HCT116 (cell line): ENCODE measurements around the gene CCDC85B.

ENCODE experiments used
- EZH2phosphoT487 ChIP-seq: fragments of 200-600 bp; IDR thresholded peaks from 2 replicates; pipeline ENCODE4 v1.6.1; 2018; ENCODE audit warnings: antibody characterized with exemption, borderline replicate concordance
- FOSL1 ChIP-seq: IDR thresholded peaks from 2 replicates; pipeline ENCODE4 v1.6.1; 2012; ENCODE audit warnings: low read depth
- POLR2A ChIP-seq: IDR thresholded peaks from 2 replicates; pipeline ENCODE4 v1.7.0; 2011; ENCODE audit warnings: borderline replicate concordance; ENCODE audit not compliant: insufficient read depth, insufficient read length; ENCODE audit errors: extremely low read depth
- POLR2AphosphoS5 ChIP-seq: IDR thresholded peaks from 2 replicates; pipeline ENCODE4 v1.6.1; 2011; ENCODE audit warnings: mild to moderate bottlenecking, low read depth, low read length, moderate library complexity
- RAD21 ChIP-seq: IDR thresholded peaks from 2 replicates; pipeline ENCODE4 v1.6.1; 2012; ENCODE audit warnings: low read depth, mild to moderate bottlenecking
- TCF7L2 ChIP-seq: IDR thresholded peaks from 2 replicates; pipeline ENCODE4 v1.7.0; 2011; ENCODE audit warnings: borderline replicate concordance, inconsistent platforms; ENCODE audit not compliant: insufficient read depth, insufficient read length; ENCODE audit errors: extremely low read depth
- YY1 ChIP-seq: IDR thresholded peaks from 2 replicates; pipeline ENCODE4 v1.6.1; 2011; ENCODE audit warnings: low read length, low read depth, moderate library complexity, mild to moderate bottlenecking; ENCODE audit not compliant: insufficient replicate concordance; ENCODE audit errors: extremely low read depth
- ZFX ChIP-seq: fragments of 450-650 bp; IDR thresholded peaks from 2 replicates; pipeline ENCODE4 v1.6.1; 2017
- ZNF274 ChIP-seq: fragments of 200-500 bp; sonication (Bioruptor generic); IDR thresholded peaks from 2 replicates; pipeline ENCODE4 v1.6.1; 2014; ENCODE audit warnings: mild to moderate bottlenecking, low read depth, low read length, inconsistent platforms
- TF ChIP-seq, protein P1 (sequence below), 3 experiments: fragments of 200-600 bp in 1 of 3; sonication (generic) in 1 of 3; IDR thresholded peaks in 2 of 3; conservative IDR thresholded peaks in 1 of 3; 2 replicates each; pipeline ENCODE4 v1.5.1; 2012 to 2017; ENCODE audit warnings: low read depth in 2 of 3, low read length in 2 of 3, antibody characterized with exemption in 1 of 3, borderline replicate concordance in 1 of 3, control low read depth in 1 of 3, mild to moderate bottlenecking in 1 of 3, mixed read lengths in 1 of 3, mixed run types in 1 of 3, moderate library complexity in 1 of 3; ENCODE audit not compliant: insufficient read depth in 1 of 3
- TF ChIP-seq, protein P2 (sequence below): IDR thresholded peaks from 2 replicates; pipeline ENCODE4 v1.6.1; 2012; ENCODE audit warnings: low read depth

DNA sequence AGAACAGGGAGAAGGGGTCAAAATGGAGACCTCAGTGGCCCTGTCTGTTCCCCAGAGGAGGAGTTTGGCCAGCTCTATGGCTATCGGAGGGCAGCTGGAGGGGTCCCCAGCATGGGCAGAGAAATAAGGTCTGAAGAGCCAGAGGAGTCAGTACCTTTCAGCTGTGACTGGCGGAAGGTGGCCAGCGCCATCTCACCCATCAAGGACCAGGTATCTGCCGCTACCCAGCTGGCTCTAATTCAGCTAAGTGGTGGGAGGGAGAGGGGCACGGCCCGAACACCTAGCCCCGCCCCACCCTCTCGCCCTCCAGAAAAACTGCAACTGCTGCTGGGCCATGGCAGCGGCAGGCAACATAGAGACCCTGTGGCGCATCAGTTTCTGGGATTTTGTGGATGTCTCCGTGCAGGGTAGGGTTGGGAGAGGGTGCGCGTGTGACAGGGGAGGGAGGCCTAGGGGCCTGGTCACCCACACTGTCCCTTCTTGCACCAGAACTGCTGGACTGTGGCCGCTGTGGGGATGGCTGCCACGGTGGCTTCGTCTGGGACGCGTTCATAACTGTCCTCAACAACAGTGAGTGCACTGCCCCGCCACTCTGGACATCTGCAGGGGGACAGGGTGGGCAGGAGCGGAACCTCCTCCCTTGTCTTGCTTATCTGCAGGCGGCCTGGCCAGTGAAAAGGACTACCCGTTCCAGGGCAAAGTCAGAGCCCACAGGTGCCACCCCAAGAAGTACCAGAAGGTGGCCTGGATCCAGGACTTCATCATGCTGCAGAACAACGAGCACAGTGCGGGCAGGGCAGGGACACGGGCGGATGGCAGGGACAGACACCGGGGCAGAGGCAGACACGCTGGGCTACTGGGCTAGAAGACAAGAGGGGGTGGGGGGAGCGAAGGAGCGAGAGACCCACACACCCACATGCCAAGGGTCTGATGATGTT, 8.1 kb upstream of the CCDC85B start:
- TF ChIP-seq POLR2AphosphoS5 (no peak), TCF7L2 (no peak), RAD21 (no peak), ZFX (no peak), FOSL1 (no peak), EZH2phosphoT487 (no peak), POLR2A (no peak), ZNF274 (no peak), YY1 (no peak)
- TF ChIP-seq, protein P1, sequence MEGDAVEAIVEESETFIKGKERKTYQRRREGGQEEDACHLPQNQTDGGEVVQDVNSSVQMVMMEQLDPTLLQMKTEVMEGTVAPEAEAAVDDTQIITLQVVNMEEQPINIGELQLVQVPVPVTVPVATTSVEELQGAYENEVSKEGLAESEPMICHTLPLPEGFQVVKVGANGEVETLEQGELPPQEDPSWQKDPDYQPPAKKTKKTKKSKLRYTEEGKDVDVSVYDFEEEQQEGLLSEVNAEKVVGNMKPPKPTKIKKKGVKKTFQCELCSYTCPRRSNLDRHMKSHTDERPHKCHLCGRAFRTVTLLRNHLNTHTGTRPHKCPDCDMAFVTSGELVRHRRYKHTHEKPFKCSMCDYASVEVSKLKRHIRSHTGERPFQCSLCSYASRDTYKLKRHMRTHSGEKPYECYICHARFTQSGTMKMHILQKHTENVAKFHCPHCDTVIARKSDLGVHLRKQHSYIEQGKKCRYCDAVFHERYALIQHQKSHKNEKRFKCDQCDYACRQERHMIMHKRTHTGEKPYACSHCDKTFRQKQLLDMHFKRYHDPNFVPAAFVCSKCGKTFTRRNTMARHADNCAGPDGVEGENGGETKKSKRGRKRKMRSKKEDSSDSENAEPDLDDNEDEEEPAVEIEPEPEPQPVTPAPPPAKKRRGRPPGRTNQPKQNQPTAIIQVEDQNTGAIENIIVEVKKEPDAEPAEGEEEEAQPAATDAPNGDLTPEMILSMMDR (IDR thresholded peaks at IDR 0.05 in 2 of 3, conservative IDR thresholded peaks at IDR 0.05 in 1 of 3; ENCODE audit: borderline replicate concordance in 1 of 3, insufficient read depth in 1 of 3, low read depth in 2 of 3, low read length in 2 of 3), result no peak
- TF ChIP-seq, protein P2, sequence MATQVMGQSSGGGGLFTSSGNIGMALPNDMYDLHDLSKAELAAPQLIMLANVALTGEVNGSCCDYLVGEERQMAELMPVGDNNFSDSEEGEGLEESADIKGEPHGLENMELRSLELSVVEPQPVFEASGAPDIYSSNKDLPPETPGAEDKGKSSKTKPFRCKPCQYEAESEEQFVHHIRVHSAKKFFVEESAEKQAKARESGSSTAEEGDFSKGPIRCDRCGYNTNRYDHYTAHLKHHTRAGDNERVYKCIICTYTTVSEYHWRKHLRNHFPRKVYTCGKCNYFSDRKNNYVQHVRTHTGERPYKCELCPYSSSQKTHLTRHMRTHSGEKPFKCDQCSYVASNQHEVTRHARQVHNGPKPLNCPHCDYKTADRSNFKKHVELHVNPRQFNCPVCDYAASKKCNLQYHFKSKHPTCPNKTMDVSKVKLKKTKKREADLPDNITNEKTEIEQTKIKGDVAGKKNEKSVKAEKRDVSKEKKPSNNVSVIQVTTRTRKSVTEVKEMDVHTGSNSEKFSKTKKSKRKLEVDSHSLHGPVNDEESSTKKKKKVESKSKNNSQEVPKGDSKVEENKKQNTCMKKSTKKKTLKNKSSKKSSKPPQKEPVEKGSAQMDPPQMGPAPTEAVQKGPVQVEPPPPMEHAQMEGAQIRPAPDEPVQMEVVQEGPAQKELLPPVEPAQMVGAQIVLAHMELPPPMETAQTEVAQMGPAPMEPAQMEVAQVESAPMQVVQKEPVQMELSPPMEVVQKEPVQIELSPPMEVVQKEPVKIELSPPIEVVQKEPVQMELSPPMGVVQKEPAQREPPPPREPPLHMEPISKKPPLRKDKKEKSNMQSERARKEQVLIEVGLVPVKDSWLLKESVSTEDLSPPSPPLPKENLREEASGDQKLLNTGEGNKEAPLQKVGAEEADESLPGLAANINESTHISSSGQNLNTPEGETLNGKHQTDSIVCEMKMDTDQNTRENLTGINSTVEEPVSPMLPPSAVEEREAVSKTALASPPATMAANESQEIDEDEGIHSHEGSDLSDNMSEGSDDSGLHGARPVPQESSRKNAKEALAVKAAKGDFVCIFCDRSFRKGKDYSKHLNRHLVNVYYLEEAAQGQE, result no peak
